Measurements from ENCODE around the gene FNDC3B.

The FNDC3B gene

GRCh38 chr3:172057059-172057458 lies 17.7 kb downstream of the FNDC3B start:
- no peak for DNase-seq

- no peak for DNase-seq
Measured at GRCh38 chr3:172057624-172058327, 18.4 kb downstream of the FNDC3B start.

- no peak for DNase-seq
Measured at GRCh38 chr3:172059532-172059931, 20.2 kb downstream of the FNDC3B start.

GRCh38 chr3:172060234-172060633 lies 20.9 kb downstream of the FNDC3B start:
- no peak for DNase-seq

- peak; percentile 40 for DNase-seq
Measured at GRCh38 chr3:172061724-172062184, 22.4 kb downstream of the FNDC3B start.

- no peak for DNase-seq
Measured at GRCh38 chr3:172062761-172063160, 23.4 kb downstream of the FNDC3B start.

- no peak for DNase-seq
Measured at GRCh38 chr3:172063456-172064432, 24.4 kb downstream of the FNDC3B start.

- DNase-seq, result peak; percentile 63
Measured at GRCh38 chr3:172065527-172065926, 26.1 kb downstream of the FNDC3B start.

GRCh38 chr3:172065967-172066762 lies 26.8 kb downstream of the FNDC3B start:
- peak; percentile 15 for DNase-seq

GRCh38 chr3:172066880-172067796 lies 27.8 kb downstream of the FNDC3B start:
- DNase-seq, result no peak

- no peak for DNase-seq
Measured at GRCh38 chr3:172067837-172068440, 28.6 kb downstream of the FNDC3B start.

GRCh38 chr3:172068977-172069376 lies 29.6 kb downstream of the FNDC3B start:
- DNase-seq, result no peak

- DNase-seq, result no peak
Measured at GRCh38 chr3:172069478-172069877, 30.1 kb downstream of the FNDC3B start.

GRCh38 chr3:172070269-172070668 lies 30.9 kb downstream of the FNDC3B start:
- DNase-seq, result peak; percentile 12

- no peak for DNase-seq
Measured at GRCh38 chr3:172070802-172071201, 31.4 kb downstream of the FNDC3B start.

GRCh38 chr3:172071780-172072330 lies 32.5 kb downstream of the FNDC3B start:
- DNase-seq, result no peak

GRCh38 chr3:172072543-172072942 lies 33.2 kb downstream of the FNDC3B start:
- DNase-seq, result no peak

- peak; percentile 4 for DNase-seq
Measured at GRCh38 chr3:172073262-172073915, 34.0 kb downstream of the FNDC3B start.

GRCh38 chr3:172074032-172074431 lies 34.7 kb downstream of the FNDC3B start:
- DNase-seq, result peak; percentile 38

GRCh38 chr3:172074586-172074985 lies 35.2 kb downstream of the FNDC3B start:
- DNase-seq, result peak; percentile 83
